ENCODE measurements around the gene ASCL2. TPM values are rescaled to one million over a fixed set of nuclear protein-coding genes. Genes with fewer than 3 reads are reported as not detected.

ASCL2 gene
- total RNA-seq, 3 donors from 2014 or later, result 0.96 to 4.8 (median 3.3) TPM

DNA sequence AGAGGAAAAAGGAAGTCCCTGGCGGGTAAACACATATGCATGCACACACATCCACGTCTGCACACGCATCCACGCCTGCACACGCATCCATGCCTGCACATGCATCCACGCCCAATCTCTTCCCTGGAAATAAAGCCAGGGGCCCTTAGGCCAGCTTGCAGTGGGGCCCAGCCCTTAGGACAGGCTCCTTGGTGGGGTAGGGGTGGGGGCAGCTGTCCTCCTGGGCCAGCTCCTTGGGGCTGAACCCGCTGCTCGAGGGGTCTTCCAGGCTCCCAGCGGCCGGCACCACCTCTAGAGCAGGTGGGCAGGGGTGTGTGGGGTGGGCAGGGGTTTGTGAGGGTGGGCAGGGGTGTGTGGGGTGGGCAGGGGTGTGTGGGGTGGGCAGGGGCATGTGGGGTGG lies 29.4 kb upstream of the ASCL2 start:
- Histone ChIP-seq H3K9me3 (no peaks in the 10 kb centered on the region), H3K36me3 (no peaks in the 10 kb centered on the region), H3K4me3 (no peak overlapping the region), H3K27ac (no peak overlapping the region), H3K27me3 (no peaks in the 10 kb centered on the region), H3K4me1 (no peaks in the 10 kb centered on the region)
- intact Hi-C loops (cut with DNase I; ENCODE audit: low total_unique reads), result loop anchor here (5.0 kb wide), 1 partner anchor 102 kb away; no protein-coding TSS in a partner anchor
- peak in 1 of 2 donors; percentile 3 for DNase-seq (ENCODE audit: low spot score in 2 of 2)
- TF ChIP-seq POLR2A (IDR thresholded peaks at IDR 0.05), result no peak
- TF ChIP-seq POLR2AphosphoS5 (IDR thresholded peaks at IDR 0.05), result no peak
- TF ChIP-seq, protein P1, sequence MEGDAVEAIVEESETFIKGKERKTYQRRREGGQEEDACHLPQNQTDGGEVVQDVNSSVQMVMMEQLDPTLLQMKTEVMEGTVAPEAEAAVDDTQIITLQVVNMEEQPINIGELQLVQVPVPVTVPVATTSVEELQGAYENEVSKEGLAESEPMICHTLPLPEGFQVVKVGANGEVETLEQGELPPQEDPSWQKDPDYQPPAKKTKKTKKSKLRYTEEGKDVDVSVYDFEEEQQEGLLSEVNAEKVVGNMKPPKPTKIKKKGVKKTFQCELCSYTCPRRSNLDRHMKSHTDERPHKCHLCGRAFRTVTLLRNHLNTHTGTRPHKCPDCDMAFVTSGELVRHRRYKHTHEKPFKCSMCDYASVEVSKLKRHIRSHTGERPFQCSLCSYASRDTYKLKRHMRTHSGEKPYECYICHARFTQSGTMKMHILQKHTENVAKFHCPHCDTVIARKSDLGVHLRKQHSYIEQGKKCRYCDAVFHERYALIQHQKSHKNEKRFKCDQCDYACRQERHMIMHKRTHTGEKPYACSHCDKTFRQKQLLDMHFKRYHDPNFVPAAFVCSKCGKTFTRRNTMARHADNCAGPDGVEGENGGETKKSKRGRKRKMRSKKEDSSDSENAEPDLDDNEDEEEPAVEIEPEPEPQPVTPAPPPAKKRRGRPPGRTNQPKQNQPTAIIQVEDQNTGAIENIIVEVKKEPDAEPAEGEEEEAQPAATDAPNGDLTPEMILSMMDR (IDR thresholded peaks at IDR 0.05), result no peak

DNA sequence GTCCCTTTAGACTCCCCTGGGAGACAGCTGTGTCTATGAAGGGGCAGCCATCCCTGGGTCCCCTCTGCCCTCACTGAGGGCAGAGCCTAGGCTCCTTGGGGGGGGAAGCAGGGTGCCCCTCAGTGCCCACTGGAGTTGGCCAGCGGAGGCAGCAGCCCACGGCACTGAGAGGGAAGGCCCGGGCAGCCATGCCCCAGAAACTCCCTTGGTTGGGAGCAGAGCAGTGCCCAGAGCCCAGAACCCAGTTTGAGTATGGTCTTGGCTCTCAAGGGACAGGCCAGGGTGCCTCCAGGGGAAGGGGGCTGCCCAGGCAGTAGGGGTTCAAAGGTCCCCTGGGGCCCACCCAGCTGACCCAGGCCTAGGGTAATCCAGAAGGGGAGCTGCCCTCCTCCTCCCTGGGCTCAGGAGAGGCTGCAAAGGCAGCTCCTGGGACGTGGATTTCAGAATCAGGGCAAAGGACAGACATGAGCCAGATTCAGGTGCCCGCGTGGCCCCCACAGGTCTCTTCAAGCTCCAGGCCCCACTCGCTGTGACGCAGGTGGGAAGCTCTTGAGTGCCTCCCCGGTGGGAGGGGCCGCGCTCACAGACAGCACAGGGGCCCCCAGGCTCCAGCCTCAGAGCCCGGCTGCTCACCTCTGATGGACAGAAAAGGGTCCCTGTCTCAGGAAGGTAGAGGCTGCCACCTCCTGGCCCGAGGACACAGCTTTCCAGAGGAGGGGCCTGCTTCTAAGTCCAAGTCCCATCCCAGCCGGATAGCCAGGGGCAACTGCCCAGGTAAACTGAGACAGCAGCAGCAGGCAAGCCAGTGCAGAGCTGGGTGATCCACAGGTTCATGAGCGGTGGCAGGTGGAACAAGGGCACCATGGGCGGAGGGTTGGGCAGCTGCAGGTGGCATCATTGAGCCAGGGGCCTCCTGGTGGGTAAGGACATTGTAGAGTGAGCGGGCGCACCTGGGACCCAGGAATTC lies 28.7 kb upstream of the ASCL2 start:
- peak; percentile 39 to 65 for DNase-seq (ENCODE audit: low spot score in 2 of 2)
- H3K4me1 ChIP-seq, result no peaks in the 10 kb centered on the region
- H3K36me3 ChIP-seq, result no peaks in the 10 kb centered on the region
- TF ChIP-seq POLR2A (IDR thresholded peaks at IDR 0.05), result no peak
- TF ChIP-seq, protein P1 (IDR thresholded peaks at IDR 0.05), result peak in 2 of 3 donors; percentile 58 to 67
- no peak overlapping the region for H3K27ac ChIP-seq
- no peaks in the 10 kb centered on the region for H3K27me3 ChIP-seq
- H3K4me3 ChIP-seq, result no peak overlapping the region
- H3K9me3 ChIP-seq, result no peaks in the 10 kb centered on the region
- intact Hi-C loops (cut with DNase I; ENCODE audit: low total_unique reads), result loop anchor here (5.0 kb wide), 1 partner anchor 102 kb away; no protein-coding TSS in a partner anchor

DNA sequence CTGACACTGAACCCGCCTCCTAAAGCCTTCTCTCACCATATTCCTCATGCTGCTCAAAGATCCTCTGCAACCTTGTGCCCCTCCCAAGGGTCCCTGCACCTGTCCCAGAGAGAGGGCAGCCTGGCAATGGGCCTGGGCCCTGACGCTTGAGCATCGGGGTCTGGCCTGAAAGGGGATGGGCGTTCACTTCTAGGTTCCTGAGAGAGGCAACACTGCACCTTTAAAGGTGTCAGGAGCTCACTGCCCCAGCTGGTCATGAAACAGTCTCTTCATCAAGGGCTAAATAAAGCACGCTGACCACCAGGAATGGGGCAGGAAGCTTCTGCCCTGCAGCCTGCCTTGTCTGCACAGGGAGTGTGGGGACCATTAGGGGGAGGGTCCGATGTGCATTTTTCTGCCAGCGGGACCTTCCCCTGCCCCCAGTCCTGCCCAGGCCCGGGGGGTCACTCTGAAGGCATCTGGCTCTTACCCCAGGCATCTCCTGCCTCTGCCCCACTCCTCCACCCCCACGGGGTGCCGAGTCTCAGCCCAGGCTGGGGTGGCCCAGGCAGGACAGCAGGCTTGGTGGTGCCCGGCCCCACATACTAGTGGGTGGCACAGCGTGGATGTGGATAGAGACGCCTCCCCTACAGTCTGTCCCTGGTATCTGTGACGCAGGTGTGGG lies 27.9 kb upstream of the ASCL2 start:
- H3K4me1 ChIP-seq, result no peaks in the 10 kb centered on the region
- TF ChIP-seq, protein P1 (IDR thresholded peaks at IDR 0.05), result no peak
- no peak for TF ChIP-seq POLR2AphosphoS5 (IDR thresholded peaks at IDR 0.05)
- TF ChIP-seq POLR2A (IDR thresholded peaks at IDR 0.05), result no peak
- peak in 1 of 2 donors; percentile 13 for DNase-seq (ENCODE audit: low spot score in 2 of 2)
- H3K27ac ChIP-seq, result no peak overlapping the region
- no peaks in the 10 kb centered on the region for H3K9me3 ChIP-seq
- H3K36me3 ChIP-seq, result no peaks in the 10 kb centered on the region
- H3K27me3 ChIP-seq, result no peaks in the 10 kb centered on the region
- H3K4me3 ChIP-seq, result no peak overlapping the region
- intact Hi-C loops (cut with DNase I; ENCODE audit: low total_unique reads), result loop anchor here (5.0 kb wide), 1 partner anchor 101 kb away; no protein-coding TSS in a partner anchor

DNA sequence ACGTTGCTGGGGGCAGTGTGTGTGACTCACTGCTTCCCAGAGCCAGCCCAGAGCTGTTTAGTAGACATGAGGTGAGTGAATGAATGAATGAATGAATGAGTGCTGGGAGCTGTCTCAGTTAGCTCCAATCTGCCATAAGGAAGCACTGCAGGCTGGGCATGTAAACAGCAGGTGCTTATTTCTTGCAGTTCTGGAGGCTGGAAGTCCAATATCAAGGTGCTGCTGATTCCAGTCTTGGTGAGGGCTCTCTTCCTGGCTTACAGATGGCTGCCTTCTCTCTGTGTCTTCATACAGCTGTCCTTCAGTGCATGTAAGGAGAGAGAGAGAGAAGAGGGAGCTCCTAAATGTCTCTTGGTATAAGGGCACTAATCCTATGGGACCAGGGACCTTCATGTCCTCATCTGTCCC lies 27.2 kb upstream of the ASCL2 start:
- Histone ChIP-seq H3K9me3 (no peaks in the 10 kb centered on the region), H3K27me3 (no peaks in the 10 kb centered on the region), H3K36me3 (no peaks in the 10 kb centered on the region), H3K27ac (no peak overlapping the region), H3K4me1 (no peaks in the 10 kb centered on the region), H3K4me3 (no peak overlapping the region)
- TF ChIP-seq POLR2A (IDR thresholded peaks at IDR 0.05), result no peak
- TF ChIP-seq POLR2AphosphoS5 (IDR thresholded peaks at IDR 0.05), result no peak
- TF ChIP-seq, protein P1 (IDR thresholded peaks at IDR 0.05), result no peak
- intact Hi-C loops (cut with DNase I; ENCODE audit: low total_unique reads), result loop anchor here (5.0 kb wide), 1 partner anchor 100 kb away; no protein-coding TSS in a partner anchor
- no peak for DNase-seq (ENCODE audit: low spot score in 2 of 2)
